Astrocyte of the cerebellum (primary cell): ENCODE measurements around the gene RALGPS1.

ENCODE experiments used
- DNase-seq: peaks from one replicate; pipeline ENCODE4 v3.0.0-alpha.2; 2011; ENCODE audit warnings: low read depth
- H3K4me3 ChIP-seq: 2 replicates; pipeline ENCODE4 v1.5.1; 2011; ENCODE audit warnings: mild to moderate bottlenecking, low read depth, low read length, moderate library complexity
- CTCF ChIP-seq: IDR thresholded peaks from 2 replicates; pipeline ENCODE4 v1.5.1; 2012; ENCODE audit warnings: low read length, low read depth, moderate library complexity, mild to moderate bottlenecking; ENCODE audit errors: missing control alignments
- in situ Hi-C: cut with HindIII; loops from 2 replicates; pipeline ENCODE4 v1.10.0; 2017; ENCODE audit warnings: low sequenced_read_pairs

Gene RALGPS1

GRCh38 chr9:127198587-127198986, 284.0 kb downstream of the RALGPS1 start:
- in situ Hi-C loops = no loop called here

DNA sequence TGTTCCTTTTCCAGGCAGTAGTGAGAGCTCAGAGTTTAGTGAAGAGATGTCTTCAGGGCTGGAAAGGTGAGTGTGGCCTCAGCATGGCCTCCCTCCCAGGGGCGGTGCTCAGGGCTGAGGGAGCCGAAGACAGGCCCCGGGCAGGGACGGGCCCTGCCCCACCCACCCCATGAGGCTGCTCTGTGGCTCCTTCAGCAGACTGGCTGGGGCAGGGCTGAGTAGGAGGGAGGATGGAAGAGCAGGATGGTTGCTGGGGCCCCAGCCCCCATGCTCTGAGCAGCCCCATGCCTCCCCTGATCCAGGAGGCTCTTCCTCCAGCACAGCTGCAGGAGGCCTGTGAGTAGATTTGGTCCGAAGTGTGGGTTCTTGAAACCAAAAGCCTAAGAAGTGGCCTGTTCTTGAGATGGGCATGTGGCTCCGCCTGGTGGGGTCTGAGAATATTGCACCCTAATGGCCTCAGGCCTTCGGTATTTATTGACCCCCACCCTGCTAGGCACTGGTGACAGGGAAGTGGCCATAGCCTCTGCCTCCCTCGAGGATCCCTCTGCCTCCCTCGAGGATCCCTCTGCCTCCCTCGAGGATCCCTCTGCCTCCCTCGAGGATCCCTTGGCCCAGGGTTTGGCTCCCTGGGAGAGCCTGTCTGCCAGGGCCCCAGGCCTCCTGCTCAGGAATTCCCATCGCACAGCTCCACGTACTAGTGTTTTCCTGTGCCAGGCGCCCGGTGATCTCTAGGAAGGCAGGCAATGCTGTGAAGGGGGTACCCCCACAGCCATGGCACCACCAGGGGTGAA, 284.6 kb downstream of the RALGPS1 start:
- TF ChIP-seq CTCF = peak; percentile 84
- in situ Hi-C loops = no loop called here
- no peak overlapping the region for H3K4me3 ChIP-seq
- peak; percentile 65 for DNase-seq

More at GRCh38 chr9:127198587-127198986, 284.0 kb downstream of the RALGPS1 start:
- no peak for DNase-seq
- TF ChIP-seq CTCF = no peak
- H3K4me3 ChIP-seq = no peak overlapping the region

DNA sequence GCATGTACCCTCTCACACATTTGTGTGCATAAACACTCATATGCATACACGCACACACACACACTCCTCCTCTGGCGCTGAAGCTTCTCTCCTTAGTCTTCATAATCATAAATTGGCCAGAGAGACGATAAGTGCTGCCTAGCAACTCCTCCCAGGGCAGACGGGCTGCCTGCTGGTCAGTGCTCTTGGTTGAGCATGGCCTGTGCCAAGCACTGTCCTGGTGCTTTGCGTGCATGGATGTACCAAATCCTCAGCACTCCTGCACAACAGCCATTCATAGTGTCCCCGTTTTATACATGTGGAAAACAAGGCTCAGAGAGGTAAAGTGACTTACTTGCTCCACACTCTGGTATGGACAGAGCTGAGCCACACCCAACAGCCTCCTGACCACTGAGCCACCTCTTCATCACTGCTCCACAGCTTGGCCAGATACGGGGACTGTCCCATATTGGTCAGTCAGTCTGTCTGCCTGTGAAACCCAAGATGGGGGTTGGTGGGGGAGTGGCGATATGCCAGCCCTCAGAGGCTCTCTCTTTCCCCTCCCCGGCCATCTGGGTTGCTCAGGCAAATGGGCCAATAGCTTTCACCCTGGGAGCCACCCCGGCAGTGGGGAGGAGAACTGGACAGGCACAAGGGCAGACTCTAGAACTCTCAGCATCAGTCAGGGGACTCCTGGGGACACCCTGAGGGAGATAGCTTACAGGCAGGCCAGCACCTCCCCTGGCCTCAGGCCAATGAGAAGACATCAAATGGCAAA, 285.7 kb downstream of the RALGPS1 start:
- in situ Hi-C loops = loop anchor here (5.0 kb wide), 1 partner anchor 268 kb away; no protein-coding TSS in a partner anchor
- TF ChIP-seq CTCF = no peak
- DNase-seq = no peak
- H3K4me3 ChIP-seq = no peak overlapping the region

DNA sequence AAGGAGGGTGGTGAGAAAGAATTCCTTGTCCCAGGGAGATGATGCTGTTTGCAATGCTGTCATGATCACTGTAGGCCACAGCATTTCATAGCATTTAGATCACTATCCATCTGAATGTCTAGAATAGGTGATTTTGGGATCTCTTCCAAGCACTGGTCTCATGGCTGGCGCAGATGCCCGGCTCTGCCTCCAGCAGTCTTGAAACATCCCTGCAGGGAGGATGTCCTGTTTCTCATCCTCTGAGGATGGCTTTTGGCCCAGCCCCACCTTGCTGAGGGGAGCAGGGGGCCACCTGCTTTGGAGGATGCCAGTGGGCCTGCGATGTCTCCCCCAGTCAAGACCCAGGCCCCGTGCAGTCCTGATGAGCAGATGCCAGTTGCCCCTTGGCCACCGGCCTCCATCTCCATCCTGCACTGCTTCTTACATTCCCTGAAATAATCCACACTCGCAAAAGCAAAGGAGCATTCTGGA, 286.5 kb downstream of the RALGPS1 start:
- in situ Hi-C loops = loop anchor here (5.0 kb wide), 1 partner anchor 269 kb away; no protein-coding TSS in a partner anchor
- no peak overlapping the region for H3K4me3 ChIP-seq
- no peak for DNase-seq
- no peak for TF ChIP-seq CTCF

- no peak for TF ChIP-seq CTCF
- H3K4me3 ChIP-seq = no peak overlapping the region
- in situ Hi-C loops = loop anchor here (5.0 kb wide), 1 partner anchor 269 kb away; no protein-coding TSS in a partner anchor
- no peak for DNase-seq
Observed at GRCh38 chr9:127201731-127202130, 287.1 kb downstream of the RALGPS1 start.

DNA sequence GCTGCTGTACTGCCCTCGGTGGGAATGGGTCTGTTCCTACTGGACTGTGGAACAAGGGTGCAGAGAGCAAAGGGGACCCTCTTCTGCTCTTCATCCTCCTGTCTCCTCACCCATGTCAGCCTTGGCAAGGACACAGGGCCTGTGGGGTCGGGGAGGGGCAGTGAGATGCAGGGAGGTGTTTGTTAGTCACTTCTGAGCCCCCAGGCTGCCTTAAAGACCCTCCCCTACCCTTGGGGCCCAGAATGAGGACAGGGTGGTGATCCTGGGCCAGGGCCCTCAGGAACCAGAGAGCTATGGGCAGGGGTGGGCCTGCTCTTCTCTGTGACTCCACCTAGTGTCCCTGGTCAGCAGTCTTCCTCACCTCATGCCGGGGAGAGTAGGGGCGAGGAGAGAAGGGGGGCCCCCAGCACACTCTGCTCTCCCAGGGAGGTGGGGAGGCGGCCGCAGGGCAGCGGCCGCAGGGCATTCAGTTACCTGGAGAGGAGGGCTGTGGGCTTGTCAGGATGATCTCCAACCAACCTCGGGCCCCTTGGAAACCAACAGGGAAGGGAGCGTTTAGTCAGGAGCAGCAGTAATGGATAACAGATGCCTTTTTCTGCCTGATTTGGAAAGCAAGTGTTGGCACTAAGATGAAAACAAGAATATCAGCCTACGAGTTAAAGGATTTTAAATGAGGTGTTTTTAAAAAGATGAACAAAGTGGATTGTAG, 288.0 kb downstream of the RALGPS1 start:
- no peak for TF ChIP-seq CTCF
- in situ Hi-C loops = loop anchor here (5.0 kb wide), 1 partner anchor 270 kb away; no protein-coding TSS in a partner anchor
- DNase-seq = no peak
- no peak overlapping the region for H3K4me3 ChIP-seq
